Thyroid gland (tissue), 4 donors: ENCODE data around the gene PTGER4. TPM values are rescaled to one million over a fixed set of nuclear protein-coding genes. Genes with fewer than 3 reads are reported as not detected.

Source experiments
- DNase-seq, 2 donors: peaks; one replicate each; pipeline ENCODE4 v3.0.0-alpha.2; 2019
- H3K27ac ChIP-seq, 3 donors: fragments of 200-600 bp; sonication (generic); 1 replicate in 2 of 3; 2 replicates in 1 of 3; pipeline ENCODE4 v1.5.1; 2016 to 2019; ENCODE audit warnings: mild to moderate bottlenecking in 1 of 3, moderate library complexity in 1 of 3
- H3K27me3 ChIP-seq: fragments of 200-600 bp; sonication (generic); one replicate; pipeline ENCODE4 v1.5.1; 2019
- H3K36me3 ChIP-seq, 2 donors: fragments of 200-600 bp; sonication (generic); one replicate each; pipeline ENCODE4 v1.5.1; 2016 to 2019
- H3K4me1 ChIP-seq, 2 donors: fragments of 200-600 bp; sonication (generic); one replicate each; pipeline ENCODE4 v1.5.1; 2017 to 2019
- H3K4me3 ChIP-seq, 3 donors: fragments of 200-600 bp; sonication (generic); replicated peaks in 1 of 3; 1 replicate in 2 of 3; 2 replicates in 1 of 3; pipeline ENCODE4 v1.5.1; 2016; ENCODE audit warnings: mild to moderate bottlenecking in 1 of 3
- H3K9me3 ChIP-seq: fragments of 200-600 bp; sonication (generic); one replicate; pipeline ENCODE4 v1.5.1; 2017
- CTCF ChIP-seq, 6 experiments: fragments of 200-600 bp in 3 of 6; fragments of 450-650 bp in 3 of 6; sonication (generic) in 3 of 6; IDR thresholded peaks; one replicate each; pipeline ENCODE4 v1.5.1; 2016 to 2019; ENCODE audit warnings: antibody characterized with exemption in 6 of 6, mild to moderate bottlenecking in 2 of 6, inconsistent platforms in 1 of 6, moderate library complexity in 1 of 6
- POLR2A ChIP-seq, 2 donors: fragments of 450-650 bp; IDR thresholded peaks; one replicate each; pipeline ENCODE4 v1.6.1; 2017; ENCODE audit warnings: antibody characterized with exemption in 2 of 2, mild to moderate bottlenecking in 2 of 2, moderate library complexity in 1 of 2
- WGBS, 2 donors: methylation state at CpG; one replicate each; pipeline ENCODE4 v1.1.5; 2017; 5-methylcytosine and 5-hydroxymethylcytosine counted together
- intact Hi-C: fragments of 100-400 bp; cut with DNase I; formaldehyde crosslinking; loops from one replicate; pipeline ENCODE4 v1.15.1; 2023
- total RNA-seq, 4 donors: library from RNA; depleted of rRNA; stranded (reverse); fragments of >200 nt; gene quantifications; one replicate each; pipeline ENCODE4 v1.2.3, GENCODE V29; 2016

PTGER4 gene
- total RNA-seq, 4 donors from 2014 or later: 10.9 to 14.3 (median 12.0) TPM

GRCh38 chr5:40680741-40681362 lies 1.1 kb downstream of the PTGER4 start:
- no peaks in the 10 kb centered on the region for H3K36me3 ChIP-seq
- H3K4me3 ChIP-seq: peak overlapping the region in 2 of 3 donors; percentile 8 to 64
- TF ChIP-seq POLR2A (IDR thresholded peaks at IDR 0.05): no peak
- TF ChIP-seq CTCF (IDR thresholded peaks at IDR 0.05): no peak
- H3K9me3 ChIP-seq: no peaks in the 10 kb centered on the region
- WGBS, 2 donors: 12 to 13% methylated on average over 15 to 36 of the region's 37 CpGs
- no peaks in the 10 kb centered on the region for H3K27me3 ChIP-seq
- H3K27ac ChIP-seq: peak overlapping the region in 2 of 3 donors; percentile 82 to 97
- peaks cover 4 to 14% of the 10 kb centered on the region in 2 donors for H3K4me1 ChIP-seq
- peak in 1 of 2 donors; percentile 12 for DNase-seq
- intact Hi-C loops: loop anchor here (10.0 kb wide), 2 partner anchors 966 to 1096 kb away; no protein-coding TSS in a partner anchor

- peak in 1 of 2 donors; percentile 7 for DNase-seq
- TF ChIP-seq POLR2A (IDR thresholded peaks at IDR 0.05) (no peak), CTCF (IDR thresholded peaks at IDR 0.05) (no peak)
- Histone ChIP-seq H3K27ac (peak overlapping the region in 2 of 3 donors; percentile 82 to 97), H3K9me3 (no peaks in the 10 kb centered on the region), H3K36me3 (no peaks in the 10 kb centered on the region), H3K4me1 (peaks cover 4 to 14% of the 10 kb centered on the region in 2 donors), H3K27me3 (no peaks in the 10 kb centered on the region), H3K4me3 (peak overlapping the region in 2 of 3 donors; percentile 8 to 64)
- 21 to 24% methylated on average over 33 to 34 of the region's 67 CpGs for WGBS, 2 donors
- intact Hi-C loops: loop anchor here (10.0 kb wide), 2 partner anchors 967 to 1097 kb away; no protein-coding TSS in a partner anchor
Observed at GRCh38 chr5:40681363-40682153, 1.8 kb downstream of the PTGER4 start.

DNA sequence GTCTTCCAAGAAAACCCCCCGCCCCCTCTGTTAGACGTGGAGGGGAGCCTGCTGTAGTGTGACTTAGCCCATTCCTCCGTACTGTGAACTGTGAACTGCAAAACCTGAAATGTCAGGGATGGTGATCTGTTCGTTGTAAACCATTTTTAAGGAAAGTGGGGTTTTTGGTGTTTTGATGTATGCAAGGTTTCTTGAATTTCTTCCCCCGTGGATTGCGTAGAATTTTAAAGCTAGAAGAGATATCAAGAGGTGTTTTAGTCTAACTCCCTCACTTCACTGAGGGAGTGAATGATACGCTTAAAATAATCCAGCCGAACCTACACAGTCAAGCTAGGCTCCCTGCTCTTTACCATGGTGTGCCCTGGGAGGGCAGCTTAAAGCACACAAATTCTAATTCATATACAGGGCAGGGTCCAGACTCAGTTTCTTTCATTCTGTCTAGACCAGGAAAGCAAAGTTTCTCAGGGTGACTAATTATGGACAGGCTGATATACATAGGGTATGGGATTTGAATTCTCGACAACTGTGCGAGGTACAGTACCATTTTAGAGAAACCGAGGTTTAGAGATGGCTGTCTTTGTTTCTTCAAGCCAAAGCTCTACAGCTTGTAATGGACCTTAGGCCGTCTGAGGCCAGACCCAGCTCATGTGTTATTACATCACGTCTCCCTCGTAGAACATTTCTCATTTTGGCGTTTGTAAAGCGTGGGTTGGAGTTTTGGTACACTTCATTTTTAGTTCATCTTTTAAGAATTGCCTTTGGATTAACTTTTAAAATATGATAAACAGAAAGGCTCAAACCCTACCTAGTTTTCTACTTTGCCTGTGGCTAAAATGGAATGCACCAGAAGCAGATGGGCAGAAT lies 2.7 kb downstream of the PTGER4 start:
- Histone ChIP-seq H3K27ac (peak overlapping the region in 2 of 3 donors; percentile 38 to 97), H3K27me3 (no peaks in the 10 kb centered on the region), H3K36me3 (no peaks in the 10 kb centered on the region), H3K9me3 (no peaks in the 10 kb centered on the region), H3K4me3 (peak overlapping the region in 1 of 3 donors; percentile 64), H3K4me1 (peaks cover 4 to 14% of the 10 kb centered on the region in 2 donors)
- intact Hi-C loops: loop anchor here (10.0 kb wide), 2 partner anchors 968 to 1098 kb away; no protein-coding TSS in a partner anchor
- TF ChIP-seq CTCF (IDR thresholded peaks at IDR 0.05) (no peak), POLR2A (IDR thresholded peaks at IDR 0.05) (peak in 1 of 2 donors; percentile 5)
- no peak for DNase-seq
- 71 to 89% methylated on average over 16 of the region's 16 CpGs for WGBS, 2 donors

DNA sequence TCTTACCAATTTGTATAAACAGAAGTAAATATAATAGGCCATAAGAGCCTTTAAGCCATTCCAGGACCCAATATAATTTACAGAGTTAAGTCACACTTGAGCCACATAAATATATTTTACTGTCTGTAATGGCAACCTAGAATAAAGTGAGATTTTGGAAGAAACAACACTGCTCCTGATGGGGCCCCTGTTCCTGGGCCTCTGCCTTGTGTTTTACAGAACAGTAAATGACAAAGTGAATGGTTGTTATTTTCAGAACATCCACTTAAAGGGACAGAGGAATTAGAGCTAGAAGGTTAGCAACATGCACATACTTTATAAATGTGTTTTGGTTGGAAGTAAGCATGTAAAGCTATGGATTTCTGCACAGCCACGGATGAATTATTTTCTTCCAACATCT lies 3.6 kb downstream of the PTGER4 start:
- Histone ChIP-seq H3K27me3 (no peaks in the 10 kb centered on the region), H3K9me3 (no peaks in the 10 kb centered on the region), H3K27ac (peak overlapping the region in 1 of 3 donors; percentile 97), H3K4me1 (peaks cover 4 to 12% of the 10 kb centered on the region in 2 donors), H3K4me3 (peak overlapping the region in 1 of 3 donors; percentile 10), H3K36me3 (no peaks in the 10 kb centered on the region)
- DNase-seq: no peak
- intact Hi-C loops: loop anchor here (10.0 kb wide), 2 partner anchors 969 to 1099 kb away; no protein-coding TSS in a partner anchor
- WGBS, 2 donors: 63 to 71% methylated on average over 1 of the region's 1 CpG
- no peak for TF ChIP-seq POLR2A (IDR thresholded peaks at IDR 0.05)
- TF ChIP-seq CTCF (IDR thresholded peaks at IDR 0.05): no peak
